ENCODE results near the gene ANAPC1.
"Not testable (repeated sequence)": the region's sequence is repeated elsewhere in the genome, so short reads cannot be mapped to it uniquely, and the experiment has no call there.

The ANAPC1 gene

DNA sequence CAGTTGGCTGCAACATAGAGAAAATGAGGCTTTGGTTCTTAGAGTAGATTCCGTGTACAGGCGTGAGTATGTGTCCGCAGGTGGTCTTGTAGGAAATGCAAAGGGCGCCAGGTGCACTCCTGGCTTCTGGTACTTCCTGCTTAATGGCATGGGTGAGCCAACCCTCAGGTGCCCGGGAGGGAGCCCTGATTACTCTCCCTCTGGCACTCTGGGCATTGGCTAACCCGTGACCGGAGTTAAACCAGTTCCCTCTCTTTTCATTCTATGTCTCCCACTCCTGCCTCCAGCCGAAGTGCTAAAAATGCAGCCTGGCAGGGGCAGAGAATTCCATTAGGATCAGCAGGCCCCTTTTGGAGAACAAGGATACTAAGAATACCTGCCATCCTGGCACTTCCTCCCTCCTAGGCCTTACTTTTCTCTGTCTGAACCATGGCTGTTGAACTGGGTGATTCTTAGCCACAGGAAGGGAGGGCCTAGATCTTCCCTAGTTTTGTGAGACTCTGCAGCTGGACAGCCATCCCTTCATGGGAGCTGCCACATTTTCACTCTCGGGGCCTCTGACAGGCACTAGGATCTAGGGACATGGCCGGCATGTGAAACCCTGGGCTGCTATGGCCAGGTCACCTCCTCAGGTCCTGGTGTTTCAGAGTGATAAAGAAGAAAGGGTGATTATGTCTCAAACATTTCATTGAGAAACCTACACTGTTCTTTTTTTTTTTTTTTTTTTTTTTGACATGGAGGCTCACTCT is 20.9 kb upstream of the ANAPC1 start:
- no peak for DNase-seq

DNA sequence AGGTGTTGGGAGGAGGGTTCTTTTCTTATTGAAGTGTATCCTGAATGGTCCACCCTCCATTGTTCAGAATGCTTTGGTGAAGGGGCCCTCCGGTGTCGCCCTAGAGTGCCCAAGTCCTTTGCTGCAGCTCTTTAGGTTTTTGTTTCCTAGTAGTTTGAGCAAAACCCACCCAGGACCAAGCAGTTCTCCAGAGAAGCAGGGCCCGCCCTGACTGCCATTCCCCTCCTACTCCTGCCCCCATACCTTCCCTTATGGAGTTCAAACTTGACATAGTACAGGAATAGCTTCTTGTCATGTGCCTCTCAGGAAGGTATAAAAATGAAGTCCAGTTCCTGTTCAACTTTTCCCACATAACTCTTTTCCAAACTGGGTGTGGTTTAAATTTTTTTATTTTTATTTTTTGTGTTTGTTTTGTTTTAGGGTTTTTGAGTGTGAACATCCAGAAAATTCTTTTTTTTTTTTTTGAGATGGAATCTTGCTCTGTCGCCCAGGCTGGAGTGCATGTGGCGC is 20.0 kb upstream of the ANAPC1 start:
- DNase-seq, result no peak

DNA sequence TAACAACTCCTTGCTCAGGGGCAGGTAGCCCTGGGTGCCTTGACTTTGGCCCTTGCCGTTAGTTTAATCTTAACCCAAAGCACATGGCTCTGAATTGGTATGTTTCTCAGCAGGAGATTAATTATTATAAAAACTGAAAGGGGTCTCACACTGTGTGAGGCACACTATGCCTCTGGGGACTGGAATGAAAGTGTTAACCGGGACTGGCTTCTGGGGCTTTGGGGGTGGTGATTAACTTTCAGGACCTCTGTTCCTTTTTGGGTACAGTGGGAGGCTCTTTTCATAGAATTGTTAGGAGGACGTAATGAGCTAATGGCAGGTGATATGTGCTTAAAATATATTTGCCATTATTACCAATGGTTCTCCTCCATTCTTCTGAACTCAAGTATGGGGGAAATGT is 19.5 kb upstream of the ANAPC1 start:
- no peak for DNase-seq

DNA sequence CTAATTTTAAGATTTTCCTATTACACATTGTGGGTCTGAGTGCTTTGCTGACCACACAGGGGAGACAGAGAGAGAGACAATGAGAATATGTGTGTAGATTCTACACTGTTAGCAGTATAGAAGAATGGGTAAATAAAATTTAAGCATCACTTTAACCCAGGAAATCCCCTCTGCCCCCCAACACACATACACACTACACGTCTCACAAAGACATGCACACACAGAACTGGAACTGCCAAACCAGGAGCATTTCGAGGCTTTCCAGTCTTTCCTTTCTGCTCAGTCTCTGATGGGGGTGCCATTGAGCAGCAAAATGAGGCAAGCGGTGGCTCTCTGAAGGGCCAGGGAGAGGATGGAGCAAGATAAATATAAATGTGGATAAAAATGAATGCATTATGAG is 16.9 kb upstream of the ANAPC1 start:
- peak; percentile 23 for DNase-seq

DNA sequence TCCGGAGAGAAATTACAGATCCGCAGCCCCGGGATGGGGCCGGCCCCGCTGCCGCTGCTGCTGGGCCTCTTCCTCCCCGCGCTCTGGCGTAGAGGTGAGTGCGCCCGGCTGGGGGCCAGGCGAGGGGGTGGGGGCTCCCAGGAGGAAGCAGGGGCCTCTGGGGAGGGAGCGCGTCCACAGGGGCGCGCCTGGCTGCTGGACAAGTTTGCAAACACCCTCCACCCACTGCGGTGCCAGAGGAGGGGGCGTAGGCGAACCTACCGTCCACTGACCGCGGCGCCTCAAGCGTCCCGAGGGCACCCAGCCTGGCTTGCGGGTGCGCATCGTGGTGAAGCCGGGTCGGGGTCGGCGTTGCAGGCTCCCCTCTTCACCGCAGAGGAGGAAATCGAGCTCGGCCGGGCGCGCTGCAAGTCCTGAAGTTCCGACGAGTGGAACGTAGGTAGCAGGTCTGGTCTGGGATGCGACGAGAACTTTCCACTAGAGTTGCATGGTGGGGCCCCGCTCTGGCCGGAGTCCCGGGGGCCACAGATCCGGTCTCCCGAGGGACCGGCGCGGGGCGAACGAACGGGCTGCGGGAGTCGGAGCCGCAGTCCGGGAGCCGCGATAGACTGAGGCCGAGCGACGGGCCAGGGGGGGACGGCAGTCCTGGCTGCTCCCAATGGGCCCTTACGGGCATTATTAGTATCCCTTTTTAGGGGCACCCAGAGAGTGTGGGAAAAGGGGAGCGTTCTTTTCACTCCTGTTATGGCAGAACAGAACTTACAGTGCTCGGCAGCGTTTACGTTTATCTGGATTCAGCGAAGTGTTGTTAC is 14.9 kb upstream of the ANAPC1 start:
- no peak for DNase-seq

DNA sequence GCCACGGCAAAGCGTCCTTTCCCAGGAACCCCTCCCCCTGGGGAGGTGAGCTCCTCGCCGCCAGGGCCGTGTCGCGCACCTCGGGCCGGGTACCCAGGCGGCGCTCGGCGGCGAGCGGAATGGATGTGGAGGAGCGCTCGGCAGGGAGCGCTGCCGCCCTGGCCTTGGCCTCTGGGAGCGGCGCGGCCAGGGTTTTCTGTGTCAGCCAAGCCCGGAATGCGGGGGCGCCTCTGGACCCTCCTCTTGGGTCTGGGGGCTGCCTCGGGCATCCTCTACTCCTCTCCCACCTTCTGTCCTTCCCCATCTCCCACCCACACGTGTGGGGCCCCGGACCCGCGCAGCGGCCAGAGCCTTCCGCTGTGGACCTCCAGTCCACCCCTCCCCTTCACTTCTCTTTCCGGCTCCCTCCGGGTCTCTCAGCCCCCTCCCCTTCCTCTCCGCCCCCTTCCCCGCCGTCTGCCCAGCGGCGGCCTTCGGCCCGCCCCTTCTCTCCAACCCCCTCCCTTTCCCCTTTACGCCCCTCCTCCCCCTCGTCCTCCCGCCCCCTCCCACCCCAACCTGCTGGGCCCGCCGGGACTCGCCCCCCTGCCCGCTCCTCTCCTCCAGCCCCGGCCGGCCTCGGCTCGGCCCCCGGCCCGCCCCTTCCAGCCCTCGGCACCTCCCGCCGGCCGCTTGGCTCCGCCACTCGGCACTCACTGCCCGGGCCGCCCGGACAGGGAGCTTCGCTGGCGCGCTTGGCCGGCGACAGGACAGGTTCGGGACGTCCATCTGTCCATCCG is 14.1 kb upstream of the ANAPC1 start, which contains the start of gene MERTK:
TSS of gene MERTK (plus strand) at position 684 of the 779 bp plus-strand sequence. CDS start 129 bp downstream, outside the sequence.
- peak; percentile 79 for DNase-seq

DNA sequence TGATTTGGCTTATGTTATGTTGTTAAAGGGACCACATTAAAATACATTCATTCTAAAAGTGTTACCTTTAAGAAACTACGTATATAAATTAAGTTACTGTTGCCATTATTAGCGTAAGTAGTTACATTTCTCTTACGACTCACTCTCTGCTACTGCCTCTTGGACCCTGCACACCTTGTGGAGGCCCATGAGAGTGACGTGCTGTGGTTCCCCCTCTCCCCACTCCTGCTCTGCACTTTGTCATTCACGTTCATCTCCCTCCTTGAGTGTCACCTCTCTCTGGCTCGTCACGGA is 13.6 kb upstream of the ANAPC1 start:
- DNase-seq, result no peak

DNA sequence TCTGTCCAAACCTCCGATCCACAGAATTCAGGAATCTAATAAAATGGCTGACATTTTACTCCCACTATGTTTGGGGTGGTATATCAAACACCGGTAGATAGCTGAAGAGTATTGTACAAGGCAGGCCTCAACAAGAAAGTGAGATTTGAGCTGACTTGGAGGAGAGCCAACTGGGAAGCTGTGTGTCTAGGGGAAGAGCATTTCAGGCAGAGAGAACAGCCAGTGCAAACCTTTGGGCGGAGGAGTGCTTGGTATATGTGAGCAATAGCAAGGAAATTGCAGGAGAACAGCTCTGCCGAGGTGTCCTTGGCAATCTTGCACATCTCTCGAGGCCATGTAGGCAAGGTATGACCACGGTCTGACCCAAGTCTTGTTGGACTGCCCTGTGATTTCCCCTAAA is 12.6 kb upstream of the ANAPC1 start:
- peak; percentile 71 for DNase-seq

DNA sequence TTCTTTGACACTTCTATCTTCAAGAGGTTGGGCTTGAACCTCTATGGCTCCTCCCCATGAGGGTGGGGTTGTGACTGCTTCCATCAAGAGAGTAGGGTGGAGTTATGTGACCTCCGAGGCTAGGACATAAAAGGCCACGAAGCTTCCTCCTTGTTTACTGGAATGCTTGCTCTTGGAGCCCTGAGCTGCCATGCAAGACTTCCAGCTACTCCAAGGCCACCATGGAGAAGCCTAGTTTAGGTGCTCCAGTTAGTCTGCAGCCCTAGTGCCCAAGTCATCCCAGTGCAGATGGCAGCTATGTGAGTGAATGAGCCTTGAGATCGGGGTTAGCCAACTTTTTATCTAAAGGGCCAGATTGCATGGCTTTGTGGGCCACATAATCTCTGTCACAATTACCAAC is 12.0 kb upstream of the ANAPC1 start:
- no peak for DNase-seq

DNA sequence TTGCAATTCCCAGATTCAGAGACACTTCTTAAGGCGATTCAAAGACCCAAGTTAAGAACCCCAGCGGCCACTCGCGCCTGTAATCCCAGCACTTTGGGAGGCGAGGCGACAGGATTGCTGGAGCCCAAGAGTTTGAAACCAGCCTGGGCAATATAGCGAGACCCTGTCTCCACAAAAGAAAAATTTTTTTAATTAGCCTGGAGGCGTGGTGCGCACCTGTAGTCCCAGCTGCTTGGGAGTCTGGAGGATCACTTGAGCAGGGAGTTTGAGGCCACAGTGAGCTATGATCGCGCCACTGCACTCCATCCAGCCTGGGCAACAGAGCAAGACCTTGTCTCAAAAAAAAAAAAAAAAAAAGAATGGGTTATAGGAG is 585 bp upstream of the ANAPC1 start:
- DNase-seq, result no peak

DNA sequence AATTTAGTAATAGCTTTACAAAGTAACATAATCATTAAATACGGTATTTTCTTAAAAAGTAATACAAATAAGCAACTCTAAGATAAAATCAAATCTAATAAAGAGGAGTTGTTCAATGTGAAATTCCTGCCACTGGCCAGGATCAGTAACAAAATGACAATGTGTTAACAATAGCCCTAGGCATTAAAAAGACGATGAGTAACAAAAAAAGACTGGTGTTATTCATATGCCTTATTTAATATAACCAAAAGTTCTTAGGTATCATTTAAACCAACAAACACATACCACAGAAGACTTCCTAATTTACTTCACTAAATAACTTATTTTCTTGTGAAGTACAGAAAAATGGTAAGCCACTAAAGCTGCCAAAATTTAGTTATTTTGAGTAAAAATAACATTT is 11.2 kb downstream of the ANAPC1 start:
- DNase-seq, result not testable (repeated sequence)

DNA sequence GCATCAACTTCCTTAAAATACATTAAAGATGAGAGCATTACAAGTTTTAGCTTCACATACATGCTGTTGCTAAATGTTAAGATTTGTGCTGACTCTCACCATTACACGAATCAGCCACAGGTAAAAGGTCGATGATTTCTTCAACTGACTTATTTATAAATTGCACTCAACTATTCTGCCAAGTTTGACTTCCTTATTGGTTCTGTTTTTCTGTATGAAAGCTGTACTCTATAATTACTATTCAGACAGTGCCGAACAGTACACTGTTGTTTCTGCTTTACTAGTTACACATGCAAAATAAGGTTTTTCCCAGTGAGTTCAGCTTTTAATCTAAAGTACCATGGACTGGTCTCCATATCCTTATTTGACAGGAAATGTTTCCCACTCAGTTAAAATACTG is 18.9 kb downstream of the ANAPC1 start:
- DNase-seq, result not testable (repeated sequence)

DNA sequence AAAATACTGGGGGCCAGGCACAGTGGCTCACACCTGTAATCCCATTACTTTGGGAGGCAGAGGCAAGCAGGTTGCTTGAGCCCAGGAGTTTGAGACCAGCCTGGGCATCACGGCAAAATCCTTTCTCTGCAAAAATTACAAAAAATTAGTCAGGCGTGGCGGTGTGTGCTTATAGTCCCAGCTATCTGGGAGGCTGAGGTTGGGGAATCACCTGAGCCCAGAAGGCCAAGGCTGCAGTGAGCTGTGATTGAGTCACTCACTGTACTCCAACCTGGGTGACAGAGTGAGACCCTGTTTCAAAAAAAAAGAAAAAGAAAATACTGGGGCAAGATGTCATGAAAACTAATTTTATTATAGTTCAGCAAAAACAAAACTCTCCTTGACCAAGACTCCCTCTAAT is 24.0 kb downstream of the ANAPC1 start:
- not testable (repeated sequence) for DNase-seq

DNA sequence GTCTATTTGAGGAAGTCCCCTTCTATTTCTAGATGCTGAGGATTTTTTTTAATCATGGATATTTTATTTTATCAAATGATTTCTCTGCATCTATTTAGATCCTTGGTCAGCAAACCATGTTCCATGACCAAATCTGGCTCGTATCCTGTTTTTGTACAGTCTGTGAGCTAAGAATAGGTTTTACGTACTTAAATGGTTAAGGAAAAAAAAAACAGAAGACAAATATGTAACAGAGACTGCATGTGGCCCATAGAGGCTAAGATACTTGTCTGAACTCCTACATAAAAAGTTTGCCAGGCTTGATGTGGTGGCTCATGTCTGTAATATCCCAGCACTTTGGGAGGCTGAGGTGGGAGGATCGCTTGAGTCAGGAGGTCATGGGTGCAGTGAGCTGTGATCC is 31.4 kb downstream of the ANAPC1 start:
- DNase-seq, result not testable (repeated sequence)

DNA sequence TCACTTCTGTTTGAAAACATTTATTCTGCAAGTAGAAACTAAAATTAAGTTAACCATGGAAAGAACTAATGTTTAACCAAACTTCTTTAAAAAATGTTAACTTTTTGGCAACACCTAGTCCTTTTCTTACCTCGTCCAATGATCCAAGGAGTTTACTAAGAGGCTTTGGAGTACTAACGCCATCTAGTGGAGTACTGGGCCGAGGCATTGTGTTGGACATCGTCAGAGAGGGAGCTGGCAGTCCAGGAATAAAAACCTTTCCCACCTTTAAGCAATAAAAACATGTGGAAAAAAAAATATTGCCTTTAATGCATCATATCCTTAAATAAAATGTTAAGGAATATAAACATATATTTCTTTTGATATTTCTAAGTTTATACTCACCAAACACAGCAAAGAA is 33.3 kb downstream of the ANAPC1 start:
- DNase-seq, result peak; percentile 27

DNA sequence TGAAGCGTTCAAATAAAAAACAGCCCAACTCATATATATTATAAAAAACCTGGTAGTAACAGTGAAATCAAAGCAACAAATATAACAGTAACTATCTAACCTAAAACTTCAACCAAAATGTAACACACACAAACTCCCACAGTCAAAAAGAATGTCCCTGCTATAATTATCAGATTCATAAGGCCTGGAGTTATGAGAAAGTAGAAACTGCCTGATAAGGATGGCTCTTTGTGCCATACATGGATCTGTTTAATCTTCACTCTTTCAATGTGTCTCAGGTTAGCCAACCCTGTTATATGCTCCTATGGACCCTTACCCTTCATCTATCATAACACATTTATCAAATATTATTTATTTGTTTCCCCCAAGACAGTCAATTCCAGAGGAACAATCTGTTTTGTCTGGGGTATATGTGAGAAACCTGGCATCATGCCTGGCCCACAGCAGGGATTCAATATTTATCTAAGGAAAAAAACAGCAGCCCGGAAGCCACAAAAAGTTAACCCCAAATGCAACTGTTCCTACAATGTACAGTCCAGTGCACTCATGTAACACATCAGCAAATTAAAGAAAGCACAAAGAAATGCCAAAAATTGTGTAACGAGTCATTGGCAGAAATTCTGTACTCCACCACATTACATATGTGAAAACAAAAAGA is 44.2 kb downstream of the ANAPC1 start:
- peak; percentile 29 for DNase-seq

DNA sequence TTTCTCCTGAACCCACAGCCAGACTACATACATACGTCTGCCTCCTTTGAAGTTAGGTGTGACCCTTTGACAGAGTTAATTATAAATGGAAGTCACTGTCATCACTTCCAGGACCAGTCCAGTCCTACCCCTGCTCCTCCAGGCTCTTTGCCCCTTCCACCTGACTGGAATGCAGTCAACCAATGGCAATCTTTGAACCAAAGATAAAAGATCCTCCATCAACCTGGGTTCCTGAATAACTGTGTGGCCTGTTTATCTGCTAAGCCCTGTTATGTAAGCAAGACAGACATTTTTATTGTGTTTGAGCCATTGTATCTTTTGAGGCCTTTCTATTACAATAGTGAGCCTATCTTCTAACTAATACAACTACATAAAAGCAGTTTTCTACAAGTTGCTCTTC is 45.0 kb downstream of the ANAPC1 start:
- DNase-seq, result not testable (repeated sequence)

DNA sequence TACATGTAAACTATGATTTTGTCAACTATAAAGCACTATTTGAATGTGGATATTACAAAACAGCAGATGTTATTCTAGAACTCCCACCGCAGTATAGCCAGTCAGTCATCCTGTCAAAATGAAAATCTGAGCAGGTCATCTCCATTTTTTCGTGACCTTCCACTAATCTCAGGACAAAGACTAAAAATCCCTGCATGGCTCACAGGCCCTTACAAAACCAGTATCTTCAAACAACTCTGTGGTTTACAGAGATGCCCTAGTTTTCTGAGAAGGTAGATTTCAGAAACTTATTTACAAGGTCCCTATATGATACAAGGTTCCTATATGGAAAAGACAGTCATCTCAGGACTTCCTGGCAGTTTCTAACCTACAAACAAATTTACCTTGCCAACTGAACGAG is 49.8 kb downstream of the ANAPC1 start:
- DNase-seq, result not testable (repeated sequence)

DNA sequence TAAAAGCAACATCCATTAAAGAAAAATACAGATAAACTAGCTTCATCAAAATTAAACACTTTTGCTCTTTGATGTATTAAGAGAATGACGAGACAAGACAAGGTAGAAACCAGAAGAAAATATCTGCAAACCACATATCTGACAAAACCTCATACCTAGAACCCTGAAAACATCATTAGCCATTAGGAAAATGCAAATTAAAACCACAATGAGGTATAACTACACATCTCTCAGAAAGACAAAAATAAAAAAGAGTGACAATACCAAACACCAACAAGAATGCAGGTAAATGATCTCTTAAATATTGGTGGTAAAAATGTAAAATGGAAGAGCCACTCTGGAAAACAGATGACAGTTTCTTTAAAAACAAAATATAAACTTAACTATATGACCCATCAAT is 53.5 kb downstream of the ANAPC1 start:
- DNase-seq, result not testable (repeated sequence)

DNA sequence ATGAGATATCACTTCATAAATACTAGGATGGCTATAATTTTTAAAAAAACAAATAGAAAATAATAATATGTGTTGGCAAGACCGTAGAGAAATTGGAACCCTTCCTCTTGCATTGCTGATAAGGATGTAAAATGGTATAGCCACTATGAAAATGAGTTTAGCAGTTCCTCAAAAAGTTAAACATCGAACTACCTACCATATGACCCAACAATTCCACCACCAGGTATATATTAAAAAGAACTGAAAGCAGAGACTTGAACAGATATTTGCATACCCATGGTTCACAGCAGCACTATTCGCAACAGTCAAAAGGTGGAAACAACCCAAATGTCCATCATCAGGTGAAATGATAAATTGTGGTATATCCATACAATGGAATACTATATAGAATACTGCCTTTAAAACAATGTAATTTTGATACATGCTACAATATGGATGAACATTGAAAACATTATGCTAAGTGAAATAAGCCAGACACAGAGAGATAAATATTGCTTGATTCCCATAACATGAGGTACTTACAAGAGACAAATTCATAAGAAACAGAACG is 55.7 kb downstream of the ANAPC1 start:
- not testable (repeated sequence) for DNase-seq

DNA sequence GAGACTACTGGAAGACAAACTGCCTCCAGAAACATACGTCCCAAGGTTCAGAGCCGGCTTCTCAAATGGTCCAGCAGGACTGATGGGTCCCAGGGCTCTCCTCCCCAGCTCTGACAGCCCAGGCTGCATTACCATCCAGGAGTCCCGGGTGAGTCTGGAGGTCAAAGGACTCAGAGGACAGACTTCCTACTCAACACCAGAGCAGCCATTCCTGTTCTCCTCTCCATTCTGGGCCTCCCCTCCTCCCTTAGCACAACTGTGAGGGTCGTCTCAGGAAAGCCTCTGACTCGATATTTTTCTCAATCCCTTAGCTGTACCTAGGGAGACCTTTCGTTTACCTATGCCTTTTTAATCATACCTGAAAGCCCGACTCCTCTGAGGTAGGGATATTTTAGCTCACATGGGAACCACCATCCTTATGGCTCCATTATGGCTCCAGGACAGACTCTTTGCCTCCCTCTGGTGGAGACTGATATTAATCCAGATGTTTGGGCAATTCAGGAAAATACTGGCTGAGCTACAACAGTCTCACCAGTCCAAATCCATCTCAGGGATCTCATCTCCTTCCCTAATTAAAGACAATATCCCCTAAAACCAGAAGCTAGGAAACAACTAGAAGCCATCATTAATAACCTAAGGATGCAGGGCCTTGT is 70.9 kb downstream of the ANAPC1 start:
- not testable (repeated sequence) for DNase-seq

DNA sequence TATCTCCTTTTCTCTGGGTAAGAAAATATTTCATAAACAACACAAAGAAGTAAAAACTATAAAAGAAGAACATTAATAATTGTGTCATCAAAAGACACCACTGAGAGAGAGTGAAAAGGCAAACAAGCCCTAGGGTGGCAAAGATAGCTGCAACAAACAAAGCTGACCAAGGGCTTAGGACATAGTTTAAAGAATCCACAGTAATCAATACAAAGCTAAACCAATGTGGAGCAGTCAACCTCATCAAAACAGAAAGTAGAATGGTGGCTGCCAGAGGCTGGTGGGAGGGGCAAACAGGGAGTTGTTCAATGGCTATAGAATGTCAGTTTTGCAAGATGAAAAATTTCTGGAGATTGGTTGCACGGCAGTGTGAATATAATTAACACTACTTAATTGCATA is 93.4 kb downstream of the ANAPC1 start:
- DNase-seq, result not testable (repeated sequence)

All from NCI-H345 (cell line).